Mesendoderm (in vitro differentiated cells): ENCODE results near the gene PVR.
"Not testable (repeated sequence)": the region's sequence is repeated elsewhere in the genome, so short reads cannot be mapped to it uniquely, and the experiment has no call there.

ENCODE experiments used
- DNase-seq: peaks from one replicate; pipeline ENCODE4 v3.0.0; 2013
- H2AK5ac ChIP-seq: 2 replicates; pipeline ENCODE4 v1.6.1; 2013; ENCODE audit warnings: low read length, inconsistent platforms
- H2BK120ac ChIP-seq: 2 replicates; pipeline ENCODE4 v1.6.1; 2013; ENCODE audit warnings: low read depth, mild to moderate bottlenecking, low read length, moderate library complexity, mixed read lengths
- H2BK15ac ChIP-seq: replicated peaks from 2 replicates; pipeline ENCODE4 v1.6.1; 2013; ENCODE audit warnings: low read depth, mild to moderate bottlenecking, moderate library complexity
- H2BK5ac ChIP-seq: 2 replicates; pipeline ENCODE4 v1.6.1; 2013; ENCODE audit warnings: low read length, inconsistent platforms
- H3K18ac ChIP-seq: 2 replicates; pipeline ENCODE4 v1.6.1; 2013; ENCODE audit warnings: mild to moderate bottlenecking, low read length, mixed read lengths
- H3K23ac ChIP-seq: one replicate; pipeline ENCODE4 v1.6.1; 2013; ENCODE audit warnings: low read length
- H3K27ac ChIP-seq: 2 replicates; pipeline ENCODE4 v1.5.1; 2013; ENCODE audit warnings: low read depth, mild to moderate bottlenecking, inconsistent platforms, low read length, moderate library complexity
- H3K27me3 ChIP-seq: 2 replicates; pipeline ENCODE4 v1.6.1; 2013; ENCODE audit warnings: low read length, control low read depth, mild to moderate bottlenecking, inconsistent platforms; ENCODE audit not compliant: insufficient read depth, poor library complexity
- H3K36me3 ChIP-seq: 2 replicates; pipeline ENCODE4 v1.6.1; 2013; ENCODE audit warnings: low read length, inconsistent platforms; ENCODE audit not compliant: control insufficient read depth, insufficient read depth
- H3K4ac ChIP-seq: one replicate; pipeline ENCODE4 v1.6.1; 2013; ENCODE audit warnings: low read depth, mild to moderate bottlenecking, low read length, moderate library complexity
- H3K4me1 ChIP-seq: 2 replicates; pipeline ENCODE4 v1.6.1; 2013; ENCODE audit warnings: low read depth, low read length, inconsistent platforms; ENCODE audit not compliant: control insufficient read depth
- H3K4me2 ChIP-seq: 2 replicates; pipeline ENCODE4 v1.6.1; 2013; ENCODE audit warnings: low read length
- H3K4me3 ChIP-seq: 2 replicates; pipeline ENCODE4 v1.5.1; 2013; ENCODE audit warnings: mild to moderate bottlenecking, low read length
- H3K56ac ChIP-seq: one replicate; pipeline ENCODE4 v1.6.1; 2013; ENCODE audit warnings: low read length
- H3K79me1 ChIP-seq: 2 replicates; pipeline ENCODE4 v1.6.1; 2013; ENCODE audit warnings: low read length, inconsistent platforms
- H3K79me2 ChIP-seq: 2 replicates; pipeline ENCODE4 v1.6.1; 2013; ENCODE audit warnings: mild to moderate bottlenecking, low read length; ENCODE audit not compliant: control insufficient read depth, insufficient read depth
- H3K9ac ChIP-seq: 2 replicates; pipeline ENCODE4 v1.6.1; 2013; ENCODE audit warnings: low read length, inconsistent platforms
- H4K5ac ChIP-seq: one replicate; pipeline ENCODE4 v1.6.1; 2013; ENCODE audit warnings: low read length
- H4K8ac ChIP-seq: one replicate; pipeline ENCODE4 v1.6.1; 2013; ENCODE audit warnings: low read depth, mild to moderate bottlenecking, control low read depth, low read length, moderate library complexity
- WGBS: extraction: QIAGEN DNeasy Blood & Tissue Kit; methylation state at CpG from one replicate; pipeline ENCODE4 v1.1.7; 2013; ENCODE audit warnings: low lambda C conversion rate, missing lambda C conversion rate; ENCODE audit not compliant: insufficient coverage; ENCODE audit errors: extremely low coverage; 5-methylcytosine and 5-hydroxymethylcytosine counted together

Gene PVR

GRCh38 chr19:44626048-44626624 lies 17.6 kb upstream of the PVR start:
- Histone ChIP-seq H3K79me2 (no peaks in the 10 kb centered on the region), H3K4me2 (no peak overlapping the region), H4K8ac (no peak overlapping the region), H3K27me3 (no peaks in the 10 kb centered on the region), H2AK5ac (no peak overlapping the region), H3K36me3 (no peaks in the 10 kb centered on the region), H3K79me1 (no peaks in the 10 kb centered on the region), H3K27ac (no peak overlapping the region), H3K4me3 (no peak overlapping the region), H3K18ac (no peak overlapping the region), H3K56ac (no peak overlapping the region), H3K4ac (no peak overlapping the region), H2BK120ac (no peak overlapping the region), H2BK15ac (no peak overlapping the region), H4K5ac (no peak overlapping the region), H3K23ac (no peak overlapping the region), H3K4me1 (no peaks in the 10 kb centered on the region), H3K9ac (no peak overlapping the region), H2BK5ac (no peak overlapping the region)
- no CpG with 5 or more reads among the region's 1 CpG for WGBS
- DNase-seq, result peak; percentile 40

GRCh38 chr19:44627631-44628030 lies 16.1 kb upstream of the PVR start:
- Histone ChIP-seq H3K56ac (no peak overlapping the region), H3K36me3 (no peaks in the 10 kb centered on the region), H3K4ac (no peak overlapping the region), H2BK15ac (no peak overlapping the region), H3K18ac (no peak overlapping the region), H3K79me1 (no peaks in the 10 kb centered on the region), H3K27me3 (no peaks in the 10 kb centered on the region), H2AK5ac (no peak overlapping the region), H3K79me2 (no peaks in the 10 kb centered on the region), H3K23ac (no peak overlapping the region), H2BK5ac (no peak overlapping the region), H4K8ac (no peak overlapping the region), H3K4me3 (no peak overlapping the region), H3K4me2 (no peak overlapping the region), H3K9ac (no peak overlapping the region), H3K4me1 (no peaks in the 10 kb centered on the region), H2BK120ac (no peak overlapping the region), H4K5ac (no peak overlapping the region), H3K27ac (no peak overlapping the region)
- DNase-seq, result no peak
- WGBS, result no CpG with 5 or more reads among the region's 4 CpGs

GRCh38 chr19:44628793-44629192 lies 14.9 kb upstream of the PVR start:
- Histone ChIP-seq H3K27me3 (no peaks in the 10 kb centered on the region), H3K4me2 (no peak overlapping the region), H4K8ac (no peak overlapping the region), H3K79me2 (no peaks in the 10 kb centered on the region), H3K4ac (no peak overlapping the region), H2AK5ac (no peak overlapping the region), H2BK5ac (no peak overlapping the region), H3K4me1 (no peaks in the 10 kb centered on the region), H3K79me1 (no peaks in the 10 kb centered on the region), H3K23ac (no peak overlapping the region), H2BK120ac (no peak overlapping the region), H2BK15ac (no peak overlapping the region), H4K5ac (no peak overlapping the region), H3K36me3 (no peaks in the 10 kb centered on the region), H3K27ac (no peak overlapping the region), H3K4me3 (no peak overlapping the region), H3K18ac (no peak overlapping the region), H3K56ac (no peak overlapping the region), H3K9ac (no peak overlapping the region)
- no CpG with 5 or more reads among the region's 3 CpGs for WGBS
- DNase-seq, result no peak

GRCh38 chr19:44631611-44632010 lies 12.1 kb upstream of the PVR start:
- H3K79me2 ChIP-seq, H2AK5ac ChIP-seq, H3K4me1 ChIP-seq, H3K9ac ChIP-seq, H3K4ac ChIP-seq, H3K79me1 ChIP-seq, H4K8ac ChIP-seq, H3K27me3 ChIP-seq, H3K56ac ChIP-seq, H3K4me2 ChIP-seq, DNase-seq, H2BK120ac ChIP-seq, H3K18ac ChIP-seq, H3K23ac ChIP-seq, H3K36me3 ChIP-seq, H2BK5ac ChIP-seq, H3K4me3 ChIP-seq, H4K5ac ChIP-seq, H3K27ac ChIP-seq, H2BK15ac ChIP-seq: not testable (repeated sequence)
- WGBS, result no CpG with 5 or more reads among the region's 8 CpGs

GRCh38 chr19:44634058-44634457 lies 9.7 kb upstream of the PVR start:
- H3K9ac ChIP-seq, H3K56ac ChIP-seq, H3K36me3 ChIP-seq, H2BK120ac ChIP-seq, H3K4me3 ChIP-seq, H3K27me3 ChIP-seq, H2BK15ac ChIP-seq, H3K79me1 ChIP-seq, H3K79me2 ChIP-seq, H3K23ac ChIP-seq, H2AK5ac ChIP-seq, H4K5ac ChIP-seq, H3K18ac ChIP-seq, H3K4me1 ChIP-seq, H3K4me2 ChIP-seq, DNase-seq, H2BK5ac ChIP-seq, H4K8ac ChIP-seq, H3K27ac ChIP-seq, H3K4ac ChIP-seq: not testable (repeated sequence)
- WGBS, result no CpG with 5 or more reads among the region's 5 CpGs

GRCh38 chr19:44634785-44635184 lies 8.9 kb upstream of the PVR start:
- Histone ChIP-seq H3K4me3 (no peak overlapping the region), H3K56ac (no peak overlapping the region), H3K79me2 (no peaks in the 10 kb centered on the region), H4K5ac (no peak overlapping the region), H4K8ac (no peak overlapping the region), H3K9ac (no peak overlapping the region), H3K4me2 (no peak overlapping the region), H3K36me3 (no peaks in the 10 kb centered on the region), H3K18ac (no peak overlapping the region), H2BK15ac (no peak overlapping the region), H3K4me1 (no peaks in the 10 kb centered on the region), H3K23ac (no peak overlapping the region), H2BK5ac (no peak overlapping the region), H2BK120ac (no peak overlapping the region), H3K27me3 (no peaks in the 10 kb centered on the region), H2AK5ac (no peak overlapping the region), H3K4ac (no peak overlapping the region), H3K79me1 (no peaks in the 10 kb centered on the region), H3K27ac (no peak overlapping the region)
- DNase-seq, result no peak
- no CpG with 5 or more reads among the region's 2 CpGs for WGBS
